IMR-90 (cell line): ENCODE data around the gene ECHS1. TPM values are rescaled to one million over a fixed set of nuclear protein-coding genes. Genes with fewer than 3 reads are reported as not detected.
A peak's percentile ranks its signal among the peaks of the same experiment; 100 is the strongest.

ENCODE experiments used
- ATAC-seq: fragments of 200-7000 bp; cut with Tn5 transposase; 2 replicates; pipeline ENCODE4 v1.9.1; 2020; ENCODE audit warnings: low read depth, mild to moderate bottlenecking, moderate library complexity
- BruUV-seq: library from RNA; stranded (reverse); fragments of 400-500 nt; replicated peaks from 2 replicates; lab custom pipeline; 2021; lab: Mats Ljungman, UMichigan
- CTCF ChIA-PET: fragments of 300-600 bp; formaldehyde crosslinking; extraction: SDS; loops from one replicate; lab custom pipeline; 2021; ENCODE audit warnings: antibody characterized with exemption; lab: Yijun Ruan, JAX
- POLR2A ChIA-PET: fragments of 300-600 bp; sonication (Branson Sonifier 250); formaldehyde crosslinking; loops from one replicate; lab custom pipeline; 2022; ENCODE audit warnings: antibody characterized with exemption; ENCODE audit not compliant: unreplicated experiment; lab: Charles Lee
- DNase-seq: peaks from one replicate; pipeline ENCODE4 v3.0.0; 2013
- H2AFZ ChIP-seq: replicated peaks from 2 replicates; pipeline ENCODE3; 2013; ENCODE audit warnings: low read length, mild to moderate bottlenecking; ENCODE audit not compliant: poor library complexity
- H2AK5ac ChIP-seq: 2 replicates; pipeline ENCODE4 v1.6.1; 2013; ENCODE audit warnings: low read depth, low read length, inconsistent platforms
- H2AK9ac ChIP-seq: replicated peaks from 2 replicates; pipeline ENCODE3; 2013; ENCODE audit warnings: mild to moderate bottlenecking, low read depth, low read length, moderate library complexity; ENCODE audit not compliant: poor library complexity
- H2BK120ac ChIP-seq: 2 replicates; pipeline ENCODE4 v1.6.1; 2013; ENCODE audit warnings: low read depth, low read length, inconsistent platforms
- H2BK15ac ChIP-seq: 3 replicates; pipeline ENCODE4 v1.6.1; 2013; ENCODE audit warnings: low read depth, low read length, inconsistent platforms
- H2BK20ac ChIP-seq: 2 replicates; pipeline ENCODE4 v1.6.1; 2013; ENCODE audit warnings: low read depth, mild to moderate bottlenecking, inconsistent platforms, low read length, moderate library complexity
- H2BK5ac ChIP-seq: 2 replicates; pipeline ENCODE4 v1.6.1; 2013; ENCODE audit warnings: mild to moderate bottlenecking, low read depth, low read length, inconsistent platforms; ENCODE audit not compliant: poor library complexity, severe bottlenecking
- H3K14ac ChIP-seq: replicated peaks from 2 replicates; pipeline ENCODE4 v1.6.1; 2013; ENCODE audit warnings: low read depth, low read length, inconsistent platforms
- H3K18ac ChIP-seq: 2 replicates; pipeline ENCODE4 v1.6.1; 2013; ENCODE audit warnings: low read depth, low read length, control low read depth
- H3K23ac ChIP-seq: 2 replicates; pipeline ENCODE4 v1.6.1; 2013; ENCODE audit warnings: low read depth, low read length, inconsistent platforms
- H3K27ac ChIP-seq: 2 replicates; pipeline ENCODE4 v1.5.1; 2013; ENCODE audit warnings: mild to moderate bottlenecking, control low read depth, low read length; ENCODE audit not compliant: insufficient read depth
- H3K27me3 ChIP-seq: 2 replicates; pipeline ENCODE4 v1.6.1; 2013; ENCODE audit warnings: low read length; ENCODE audit not compliant: control insufficient read depth, insufficient read depth
- H3K36me3 ChIP-seq: 2 replicates; pipeline ENCODE4 v1.6.1; 2013; ENCODE audit warnings: low read length, mixed read lengths; ENCODE audit not compliant: control insufficient read depth, insufficient read depth
- H3K4ac ChIP-seq: 2 replicates; pipeline ENCODE4 v1.6.1; 2013; ENCODE audit warnings: low read depth, low read length, inconsistent platforms
- H3K4me1 ChIP-seq: 2 replicates; pipeline ENCODE4 v1.6.1; 2013; ENCODE audit warnings: low read length, mixed read lengths; ENCODE audit not compliant: control insufficient read depth, insufficient read depth
- H3K4me2 ChIP-seq: 2 replicates; pipeline ENCODE4 v1.6.1; 2013; ENCODE audit warnings: low read depth, mild to moderate bottlenecking, control low read depth, low read length, moderate library complexity
- H3K4me3 ChIP-seq: 2 replicates; pipeline ENCODE4 v1.5.1; 2013; ENCODE audit warnings: low read depth, mild to moderate bottlenecking, control low read depth, low read length, moderate library complexity; ENCODE audit not compliant: insufficient read depth
- H3K56ac ChIP-seq: 2 replicates; pipeline ENCODE4 v1.6.1; 2013; ENCODE audit warnings: low read length, inconsistent platforms; ENCODE audit not compliant: insufficient read depth; ENCODE audit errors: extremely low read depth
- H3K79me1 ChIP-seq, 2 experiments: 2 replicates each; pipeline ENCODE4 v1.6.1; 2013; ENCODE audit warnings: low read length in 2 of 2, inconsistent platforms in 1 of 2, low read depth in 1 of 2
- H3K9ac ChIP-seq: 2 replicates; pipeline ENCODE4 v1.6.1; 2013; ENCODE audit warnings: low read depth, low read length, control low read depth
- H3K9me1 ChIP-seq: 2 replicates; pipeline ENCODE4 v1.6.1; 2013; ENCODE audit warnings: low read length, inconsistent platforms; ENCODE audit not compliant: insufficient read depth
- H3K9me3 ChIP-seq: 2 replicates; pipeline ENCODE4 v1.6.1; 2013; ENCODE audit warnings: low read length; ENCODE audit not compliant: control insufficient read depth, insufficient read depth
- H4K20me1 ChIP-seq: 2 replicates; pipeline ENCODE4 v1.6.1; 2013; ENCODE audit warnings: low read length, inconsistent platforms; ENCODE audit not compliant: insufficient read depth
- H4K5ac ChIP-seq: 2 replicates; pipeline ENCODE4 v1.6.1; 2013; ENCODE audit warnings: mild to moderate bottlenecking, low read depth, low read length, control low read depth
- H4K8ac ChIP-seq, 2 experiments: 2 replicates each; pipeline ENCODE4 v1.6.1; 2013; ENCODE audit warnings: low read depth in 2 of 2, low read length in 2 of 2, control low read depth in 1 of 2, inconsistent platforms in 1 of 2
- H4K91ac ChIP-seq: 2 replicates; pipeline ENCODE4 v1.6.1; 2013; ENCODE audit warnings: low read depth, low read length, inconsistent platforms; ENCODE audit not compliant: insufficient read depth
- BHLHE40 ChIP-seq: fragments of 150-350 bp; IDR thresholded peaks from 2 replicates; pipeline ENCODE4 v1.6.1; 2016; ENCODE audit warnings: mild to moderate bottlenecking, low read depth, low read length
- CHD1 ChIP-seq: IDR thresholded peaks from 2 replicates; pipeline ENCODE4 v1.6.1; 2012; ENCODE audit warnings: low read depth, low read length, improper control_type of control experiment
- ELK1 ChIP-seq: fragments of 150-350 bp; IDR thresholded peaks from 2 replicates; pipeline ENCODE4 v1.6.1; 2016; ENCODE audit warnings: low read depth, mild to moderate bottlenecking, low read length, moderate library complexity, borderline replicate concordance
- FOS ChIP-seq: fragments of 150-350 bp; IDR thresholded peaks from 2 replicates; pipeline ENCODE4 v1.6.1; 2016; ENCODE audit warnings: low read depth, low read length
- MAFK ChIP-seq: IDR thresholded peaks from 2 replicates; pipeline ENCODE4 v1.6.1; 2012; ENCODE audit warnings: low read depth, low read length, improper control_type of control experiment
- MAZ ChIP-seq: IDR thresholded peaks from 2 replicates; pipeline ENCODE4 v1.6.1; 2012; ENCODE audit warnings: low read depth, mild to moderate bottlenecking, low read length, improper control_type of control experiment, moderate library complexity, borderline replicate concordance
- MXI1 ChIP-seq: IDR thresholded peaks from 2 replicates; pipeline ENCODE4 v1.6.1; 2012; ENCODE audit warnings: low read depth, mild to moderate bottlenecking, low read length, moderate library complexity, borderline replicate concordance
- NFE2L2 ChIP-seq: fragments of 150-350 bp; IDR thresholded peaks from 2 replicates; pipeline ENCODE4 v1.6.1; 2016; ENCODE audit warnings: low read depth, mild to moderate bottlenecking, low read length
- POLR2A ChIP-seq: IDR thresholded peaks from 2 replicates; pipeline ENCODE4 v1.6.1; 2012; ENCODE audit warnings: mild to moderate bottlenecking, low read depth, low read length
- RAD21 ChIP-seq: IDR thresholded peaks from 2 replicates; pipeline ENCODE4 v1.6.1; 2012; ENCODE audit warnings: low read length, improper control_type of control experiment
- RFX5 ChIP-seq: IDR thresholded peaks from 2 replicates; pipeline ENCODE4 v1.8.0; 2012; ENCODE audit warnings: low read depth, mild to moderate bottlenecking, low read length, moderate library complexity
- SMC3 ChIP-seq: fragments of 150-350 bp; IDR thresholded peaks from 2 replicates; pipeline ENCODE4 v1.6.1; 2016; ENCODE audit warnings: low read depth, mild to moderate bottlenecking, antibody characterized with exemption, low read length, moderate library complexity
- WGBS, 2 experiments: methylation state at CpG; one replicate each; pipeline versions ENCODE4 v1.1.5 to v1.1.7; 2013; ENCODE audit warnings: missing lambda C conversion rate in 2 of 2; ENCODE audit not compliant: insufficient read length in 1 of 2; ENCODE audit errors: extremely low coverage in 2 of 2; 5-methylcytosine and 5-hydroxymethylcytosine counted together
- dilution Hi-C: fragments of 300-500 bp; cut with HindIII; formaldehyde crosslinking; loops from one replicate; pipeline ENCODE4 v1.14.3; 2018; ENCODE audit warnings: low sequenced_read_pairs; ENCODE audit not compliant: unreplicated experiment
- in situ Hi-C: fragments of 300-500 bp; cut with MboI; formaldehyde crosslinking; loops from 3 replicates; pipeline ENCODE4 v1.14.3; 2019; ENCODE audit warnings: low sequenced_read_pairs, inconsistent platforms, mixed read lengths
- intact Hi-C: fragments of 100-400 bp; cut with micrococcal nuclease; formaldehyde crosslinking; loops from 2 replicates; pipeline ENCODE4 v1.10.0; 2022
- polyA plus RNA-seq, 3 experiments: library from polyadenylated mRNA; depleted of rRNA; stranded (reverse); fragments of >200 nt; gene quantifications; 2 replicates each; pipeline ENCODE4 v1.2.3, GENCODE V29; 2012; ENCODE audit warnings: low replicate concordance in 1 of 3
- total RNA-seq: library from RNA; depleted of rRNA; stranded (reverse); fragments of >200 nt; gene quantifications from 2 replicates; pipeline ENCODE4 v1.2.3, GENCODE V29; 2012
- TF ChIP-seq, protein P1 (sequence below): conservative IDR thresholded peaks from 2 replicates; pipeline ENCODE4 v1.5.1; 2012; ENCODE audit warnings: mild to moderate bottlenecking, low read depth, low read length, improper control_type of control experiment
- TF ChIP-seq, protein P2 (sequence below): fragments of 150-350 bp; IDR thresholded peaks from 2 replicates; pipeline ENCODE4 v1.6.1; 2017; ENCODE audit warnings: mild to moderate bottlenecking, antibody characterized with exemption, low read length, low read depth

ECHS1 gene
- total and polyA plus RNA-seq, 2 of the 4 experiments (the other 2 are of a cell fraction): 60.8 to 84.2 TPM

DNA sequence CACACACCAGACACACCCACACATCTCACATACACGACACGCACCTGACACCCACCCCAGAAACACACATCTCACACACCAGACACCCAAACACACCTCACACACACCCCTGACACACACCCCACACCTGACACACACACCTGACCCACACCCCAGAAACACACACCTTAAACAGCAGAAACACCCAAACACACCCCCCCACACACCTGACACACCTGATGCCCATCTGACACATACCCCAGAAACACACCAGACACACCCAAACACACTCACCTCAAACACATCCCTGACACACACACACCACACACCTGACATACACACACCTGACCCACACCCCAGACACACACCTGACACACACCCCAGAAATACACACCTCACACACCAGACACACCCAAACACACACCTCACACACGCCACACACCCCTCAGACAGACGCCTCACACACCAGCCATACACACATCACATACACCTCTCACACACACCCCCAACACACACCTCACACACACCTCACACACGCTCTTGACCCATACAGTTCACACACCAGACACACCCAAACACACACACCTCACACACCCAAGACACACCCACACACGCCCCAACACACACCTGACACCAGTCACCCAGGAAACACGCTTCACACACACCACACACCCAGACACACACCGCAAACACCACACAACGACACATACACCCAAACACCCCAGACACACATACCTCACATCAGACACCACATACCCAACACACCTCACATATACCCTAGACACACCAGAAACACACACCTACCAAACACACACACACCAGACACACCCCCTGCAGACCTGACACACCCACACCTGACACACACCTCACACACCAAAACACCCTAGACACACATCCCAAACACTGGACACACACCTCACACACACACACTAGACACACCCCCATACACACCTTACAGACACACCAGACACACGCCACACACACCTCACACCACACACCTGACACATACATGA, 34.8 kb downstream of the ECHS1 start:
- H2BK20ac ChIP-seq: no peak overlapping the region
- no peak overlapping the region for H3K4ac ChIP-seq
- H2AK5ac ChIP-seq: no peak overlapping the region
- H4K5ac ChIP-seq: no peak overlapping the region
- no peak overlapping the region for H3K23ac ChIP-seq
- DNase-seq (no peak), ATAC-seq (no peak)
- ChIA-PET CTCF (no interaction called here), POLR2A (no interaction called here)
- no TSS peak for BruUV-seq
- no peak overlapping the region for H2BK15ac ChIP-seq
- no peak overlapping the region for H3K27ac ChIP-seq
- H3K4me3 ChIP-seq: no peak overlapping the region
- no peak overlapping the region for H3K14ac ChIP-seq
- no peaks in the 10 kb centered on the region; the same call in 1 of the 2 replicates for H3K9me3 ChIP-seq
- no peak overlapping the region for H3K4me2 ChIP-seq
- no peak overlapping the region for H4K8ac ChIP-seq
- peaks cover 41% of the 10 kb centered on the region for H3K27me3 ChIP-seq
- peaks cover 3% of the 10 kb centered on the region; the same call in 1 of the 2 replicates for H3K4me1 ChIP-seq
- H4K20me1 ChIP-seq: no peaks in the 10 kb centered on the region
- 83% methylated on average over 10 of the region's 10 CpGs; no CpG with 5 or more reads in 1 of the 2 experiments for WGBS, 2 experiments
- H3K18ac ChIP-seq: no peak overlapping the region
- H2AFZ ChIP-seq: no peak overlapping the region
- no peak overlapping the region for H2BK120ac ChIP-seq
- H3K9ac ChIP-seq: no peak overlapping the region
- intact Hi-C loops: no loop called here
- H2BK5ac ChIP-seq: peak overlapping the region; percentile 76
- H3K56ac ChIP-seq: no peak overlapping the region
- no peaks in the 10 kb centered on the region for H3K79me1 ChIP-seq
- in situ Hi-C loops: no loop called here
- no peak overlapping the region for H4K91ac ChIP-seq
- peak overlapping the region; percentile 42 for H2AK9ac ChIP-seq
- dilution Hi-C loops: no loop called here
- no peaks in the 10 kb centered on the region for H3K9me1 ChIP-seq
- H3K36me3 ChIP-seq: no peaks in the 10 kb centered on the region
- no peak for TF ChIP-seq SMC3
- no peak for TF ChIP-seq RFX5
- no peak for TF ChIP-seq MAZ
- TF ChIP-seq, protein P1, sequence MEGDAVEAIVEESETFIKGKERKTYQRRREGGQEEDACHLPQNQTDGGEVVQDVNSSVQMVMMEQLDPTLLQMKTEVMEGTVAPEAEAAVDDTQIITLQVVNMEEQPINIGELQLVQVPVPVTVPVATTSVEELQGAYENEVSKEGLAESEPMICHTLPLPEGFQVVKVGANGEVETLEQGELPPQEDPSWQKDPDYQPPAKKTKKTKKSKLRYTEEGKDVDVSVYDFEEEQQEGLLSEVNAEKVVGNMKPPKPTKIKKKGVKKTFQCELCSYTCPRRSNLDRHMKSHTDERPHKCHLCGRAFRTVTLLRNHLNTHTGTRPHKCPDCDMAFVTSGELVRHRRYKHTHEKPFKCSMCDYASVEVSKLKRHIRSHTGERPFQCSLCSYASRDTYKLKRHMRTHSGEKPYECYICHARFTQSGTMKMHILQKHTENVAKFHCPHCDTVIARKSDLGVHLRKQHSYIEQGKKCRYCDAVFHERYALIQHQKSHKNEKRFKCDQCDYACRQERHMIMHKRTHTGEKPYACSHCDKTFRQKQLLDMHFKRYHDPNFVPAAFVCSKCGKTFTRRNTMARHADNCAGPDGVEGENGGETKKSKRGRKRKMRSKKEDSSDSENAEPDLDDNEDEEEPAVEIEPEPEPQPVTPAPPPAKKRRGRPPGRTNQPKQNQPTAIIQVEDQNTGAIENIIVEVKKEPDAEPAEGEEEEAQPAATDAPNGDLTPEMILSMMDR: no peak
- no peak for TF ChIP-seq MAFK
- TF ChIP-seq, protein P2, sequence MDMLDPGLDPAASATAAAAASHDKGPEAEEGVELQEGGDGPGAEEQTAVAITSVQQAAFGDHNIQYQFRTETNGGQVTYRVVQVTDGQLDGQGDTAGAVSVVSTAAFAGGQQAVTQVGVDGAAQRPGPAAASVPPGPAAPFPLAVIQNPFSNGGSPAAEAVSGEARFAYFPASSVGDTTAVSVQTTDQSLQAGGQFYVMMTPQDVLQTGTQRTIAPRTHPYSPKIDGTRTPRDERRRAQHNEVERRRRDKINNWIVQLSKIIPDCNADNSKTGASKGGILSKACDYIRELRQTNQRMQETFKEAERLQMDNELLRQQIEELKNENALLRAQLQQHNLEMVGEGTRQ: no peak
- no peak for TF ChIP-seq ELK1
- no peak for TF ChIP-seq FOS
- no peak for TF ChIP-seq BHLHE40
- no peak for TF ChIP-seq CHD1
- no peak for TF ChIP-seq MXI1
- no peak for TF ChIP-seq NFE2L2
- TF ChIP-seq POLR2A: no peak
- no peak for TF ChIP-seq RAD21
